ENCODE data around the gene ZNF337. TPM values are rescaled to one million over a fixed set of nuclear protein-coding genes. Genes with fewer than 3 reads are reported as not detected.
"Not testable (repeated sequence)": the region's sequence is repeated elsewhere in the genome, so short reads cannot be mapped to it uniquely, and the experiment has no call there.

The ZNF337 gene
- total RNA-seq, 1 experiment from 2014 or later = 13.2 TPM

GRCh38 chr20:25730862-25731261 is 34.2 kb upstream of the ZNF337 start:
- H3K4me2 ChIP-seq (ENCODE audit: low read depth, low read length, poor library complexity, severe bottlenecking) = no peak overlapping the region
- no peaks in the 10 kb centered on the region for H3K79me2 ChIP-seq (ENCODE audit: low read length)
- H3K36me3 ChIP-seq (ENCODE audit: insufficient read depth, low read length) = 0 out of 2 replicates have a peak, but pooled peaks cover 2% of the 10 kb centered on the region
- H3K9me2 ChIP-seq (replicated peaks; ENCODE audit: insufficient read depth, low read length) = no peaks in the 10 kb centered on the region
- peaks cover 10% of the 10 kb centered on the region for H3K4me1 ChIP-seq (ENCODE audit: low read length)
- H3K9me3 ChIP-seq (ENCODE audit: low read length) = peaks cover 14% of the 10 kb centered on the region
- no peak for DNase-seq
- no peaks in the 10 kb centered on the region for H3K27me3 ChIP-seq (ENCODE audit: low read length)
- no peaks in the 10 kb centered on the region for H4K20me1 ChIP-seq (ENCODE audit: insufficient read depth, low read depth, low read length)
- H3K9ac ChIP-seq (ENCODE audit: low read length) = no peak overlapping the region
- H3K4me3 ChIP-seq (ENCODE audit: low read length) = no peak overlapping the region
- no peak overlapping the region for H2AFZ ChIP-seq (ENCODE audit: low read length)
- H3K27ac ChIP-seq (ENCODE audit: low read length) = no peak overlapping the region

- no peaks in the 10 kb centered on the region for H3K79me2 ChIP-seq (ENCODE audit: low read length)
- H2AFZ ChIP-seq (ENCODE audit: low read length) = no peak overlapping the region
- peaks cover 4% of the 10 kb centered on the region for H3K4me1 ChIP-seq (ENCODE audit: low read length)
- 0 out of 2 replicates have a peak, but pooled peaks cover 3% of the 10 kb centered on the region for H3K36me3 ChIP-seq (ENCODE audit: insufficient read depth, low read length)
- H3K9me3 ChIP-seq (ENCODE audit: low read length) = peaks cover 31% of the 10 kb centered on the region
- H3K4me3 ChIP-seq (ENCODE audit: low read length) = no peak overlapping the region
- no peak overlapping the region for H3K9ac ChIP-seq (ENCODE audit: low read length)
- H3K27ac ChIP-seq (ENCODE audit: low read length) = no peak overlapping the region
- peak; percentile 39 for DNase-seq
- H3K27me3 ChIP-seq (ENCODE audit: low read length) = no peaks in the 10 kb centered on the region
- no peak overlapping the region for H3K4me2 ChIP-seq (ENCODE audit: low read depth, low read length, poor library complexity, severe bottlenecking)
- no peaks in the 10 kb centered on the region for H3K9me2 ChIP-seq (replicated peaks; ENCODE audit: insufficient read depth, low read length)
- H4K20me1 ChIP-seq (ENCODE audit: insufficient read depth, low read depth, low read length) = no peaks in the 10 kb centered on the region
These were observed 29.7 kb upstream of the ZNF337 start for GRCh38 chr20:25726357-25726756.

GRCh38 chr20:25725639-25726038 is 29.0 kb upstream of the ZNF337 start:
- Histone ChIP-seq H3K4me2 (ENCODE audit: low read depth, low read length, poor library complexity, severe bottlenecking) (no peak overlapping the region), H3K79me2 (ENCODE audit: low read length) (no peaks in the 10 kb centered on the region), H3K9me3 (ENCODE audit: low read length) (peaks cover 31% of the 10 kb centered on the region), H3K9ac (ENCODE audit: low read length) (no peak overlapping the region), H2AFZ (ENCODE audit: low read length) (no peak overlapping the region), H3K36me3 (ENCODE audit: insufficient read depth, low read length) (0 out of 2 replicates have a peak, but pooled peaks cover 3% of the 10 kb centered on the region), H3K9me2 (replicated peaks; ENCODE audit: insufficient read depth, low read length) (no peaks in the 10 kb centered on the region), H3K4me1 (ENCODE audit: low read length) (no peaks in the 10 kb centered on the region), H3K27me3 (ENCODE audit: low read length) (no peaks in the 10 kb centered on the region), H3K4me3 (ENCODE audit: low read length) (no peak overlapping the region), H3K27ac (ENCODE audit: low read length) (no peak overlapping the region), H4K20me1 (ENCODE audit: insufficient read depth, low read depth, low read length) (0 out of 2 replicates have a peak, but pooled peaks cover 3% of the 10 kb centered on the region)
- DNase-seq = no peak

- Histone ChIP-seq H3K4me1 (ENCODE audit: low read length) (no peaks in the 10 kb centered on the region), H3K27ac (ENCODE audit: low read length) (no peak overlapping the region), H3K4me3 (ENCODE audit: low read length) (no peak overlapping the region), H3K36me3 (ENCODE audit: insufficient read depth, low read length) (0 out of 2 replicates have a peak, but pooled peaks cover 3% of the 10 kb centered on the region), H3K9me3 (ENCODE audit: low read length) (peaks cover 31% of the 10 kb centered on the region), H4K20me1 (ENCODE audit: insufficient read depth, low read depth, low read length) (0 out of 2 replicates have a peak, but pooled peaks cover 3% of the 10 kb centered on the region), H3K27me3 (ENCODE audit: low read length) (no peaks in the 10 kb centered on the region), H2AFZ (ENCODE audit: low read length) (no peak overlapping the region), H3K9me2 (replicated peaks; ENCODE audit: insufficient read depth, low read length) (no peaks in the 10 kb centered on the region), H3K9ac (ENCODE audit: low read length) (no peak overlapping the region), H3K79me2 (ENCODE audit: low read length) (no peaks in the 10 kb centered on the region), H3K4me2 (ENCODE audit: low read depth, low read length, poor library complexity, severe bottlenecking) (no peak overlapping the region)
- DNase-seq = no peak
These were observed 27.3 kb upstream of the ZNF337 start for GRCh38 chr20:25723975-25724374.

GRCh38 chr20:25720285-25720684 is 23.6 kb upstream of the ZNF337 start:
- Histone ChIP-seq H3K9ac (ENCODE audit: low read length) (no peak overlapping the region), H3K79me2 (ENCODE audit: low read length) (no peaks in the 10 kb centered on the region), H3K27ac (ENCODE audit: low read length) (no peak overlapping the region), H3K4me1 (ENCODE audit: low read length) (no peaks in the 10 kb centered on the region), H2AFZ (ENCODE audit: low read length) (no peak overlapping the region), H3K27me3 (ENCODE audit: low read length) (no peaks in the 10 kb centered on the region), H3K36me3 (ENCODE audit: insufficient read depth, low read length) (no peaks in the 10 kb centered on the region), H3K4me2 (ENCODE audit: low read depth, low read length, poor library complexity, severe bottlenecking) (no peak overlapping the region), H3K9me2 (replicated peaks; ENCODE audit: insufficient read depth, low read length) (no peaks in the 10 kb centered on the region), H3K4me3 (ENCODE audit: low read length) (no peak overlapping the region), H3K9me3 (ENCODE audit: low read length) (peaks cover 11% of the 10 kb centered on the region), H4K20me1 (ENCODE audit: insufficient read depth, low read depth, low read length) (0 out of 2 replicates have a peak, but pooled peaks cover 3% of the 10 kb centered on the region)
- no peak for DNase-seq

GRCh38 chr20:25718896-25719809 is 22.5 kb upstream of the ZNF337 start:
- H3K4me1 ChIP-seq (ENCODE audit: low read length); H3K4me3 ChIP-seq (ENCODE audit: low read length); H3K9me3 ChIP-seq (ENCODE audit: low read length); H3K79me2 ChIP-seq (ENCODE audit: low read length); H3K9ac ChIP-seq (ENCODE audit: low read length); H3K9me2 ChIP-seq (replicated peaks; ENCODE audit: insufficient read depth, low read length); H3K27ac ChIP-seq (ENCODE audit: low read length); H2AFZ ChIP-seq (ENCODE audit: low read length); H3K36me3 ChIP-seq (ENCODE audit: insufficient read depth, low read length); DNase-seq; H4K20me1 ChIP-seq (ENCODE audit: insufficient read depth, low read depth, low read length); H3K4me2 ChIP-seq (ENCODE audit: low read depth, low read length, poor library complexity, severe bottlenecking); H3K27me3 ChIP-seq (ENCODE audit: low read length): not testable (repeated sequence)

GRCh38 chr20:25707695-25708094 is 11.0 kb upstream of the ZNF337 start:
- H3K36me3 ChIP-seq (ENCODE audit: insufficient read depth, low read length) = no peaks in the 10 kb centered on the region
- no peak overlapping the region for H2AFZ ChIP-seq (ENCODE audit: low read length)

GRCh38 chr20:25706793-25707192 is 10.1 kb upstream of the ZNF337 start:
- H3K79me2 ChIP-seq (ENCODE audit: low read length) = no peaks in the 10 kb centered on the region
- no peaks in the 10 kb centered on the region for H3K27me3 ChIP-seq (ENCODE audit: low read length)
- no peaks in the 10 kb centered on the region for H4K20me1 ChIP-seq (ENCODE audit: insufficient read depth, low read depth, low read length)
- H3K9me3 ChIP-seq (ENCODE audit: low read length) = no peaks in the 10 kb centered on the region
- H2AFZ ChIP-seq (ENCODE audit: low read length) = no peak overlapping the region
- no peak overlapping the region for H3K9ac ChIP-seq (ENCODE audit: low read length)
- H3K4me2 ChIP-seq (ENCODE audit: low read depth, low read length, poor library complexity, severe bottlenecking) = no peak overlapping the region
- no peak overlapping the region for H3K4me3 ChIP-seq (ENCODE audit: low read length)
- no peaks in the 10 kb centered on the region for H3K4me1 ChIP-seq (ENCODE audit: low read length)
- DNase-seq = no peak
- no peaks in the 10 kb centered on the region for H3K9me2 ChIP-seq (replicated peaks; ENCODE audit: insufficient read depth, low read length)
- H3K36me3 ChIP-seq (ENCODE audit: insufficient read depth, low read length) = no peaks in the 10 kb centered on the region
- H3K27ac ChIP-seq (ENCODE audit: low read length) = no peak overlapping the region

More at GRCh38 chr20:25707695-25708094, 11.0 kb upstream of the ZNF337 start:
- no peak for DNase-seq
- Histone ChIP-seq H3K9me3 (ENCODE audit: low read length) (no peaks in the 10 kb centered on the region), H3K27me3 (ENCODE audit: low read length) (no peaks in the 10 kb centered on the region), H3K4me3 (ENCODE audit: low read length) (no peak overlapping the region), H3K4me2 (ENCODE audit: low read depth, low read length, poor library complexity, severe bottlenecking) (no peak overlapping the region), H3K9me2 (replicated peaks; ENCODE audit: insufficient read depth, low read length) (no peaks in the 10 kb centered on the region), H3K27ac (ENCODE audit: low read length) (no peak overlapping the region), H3K9ac (ENCODE audit: low read length) (no peak overlapping the region), H4K20me1 (ENCODE audit: insufficient read depth, low read depth, low read length) (no peaks in the 10 kb centered on the region), H3K79me2 (ENCODE audit: low read length) (no peaks in the 10 kb centered on the region), H3K4me1 (ENCODE audit: low read length) (no peaks in the 10 kb centered on the region)
